Stimulated activated CD4-positive, alpha-beta T cell treated with anti-CD3 and anti-CD28 coated beads, Interleukin-15, amount 100 ng/mL, for 24 hours (primary cell): ENCODE results near the gene MARCKS.
"Not testable (repeated sequence)": the region's sequence is repeated elsewhere in the genome, so short reads cannot be mapped to it uniquely, and the experiment has no call there.

Experiments used
- DNase-seq: peaks from one replicate; pipeline ENCODE4 v3.0.0-alpha.2; 2020

The MARCKS gene

DNA sequence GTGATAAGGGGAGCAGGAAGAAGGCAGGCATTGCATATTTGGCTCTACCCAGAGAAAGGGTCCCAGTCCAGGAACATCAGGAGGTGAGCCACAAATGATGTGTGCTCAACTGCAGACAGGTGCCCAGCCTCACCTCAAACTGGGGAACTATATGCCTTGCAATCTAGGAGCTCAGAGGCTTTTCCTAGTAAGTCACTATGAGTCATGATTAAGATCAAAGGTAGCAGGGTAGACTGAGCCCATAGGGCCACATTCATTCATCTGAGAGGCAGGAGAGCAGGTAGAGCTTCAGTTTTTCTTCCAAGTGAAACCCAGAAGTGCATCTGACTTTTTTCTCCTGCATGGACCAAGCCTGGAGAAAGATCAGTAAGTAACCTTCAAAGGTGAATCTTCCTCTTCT, 31.3 kb downstream of the MARCKS start:
- DNase-seq = no peak

DNA sequence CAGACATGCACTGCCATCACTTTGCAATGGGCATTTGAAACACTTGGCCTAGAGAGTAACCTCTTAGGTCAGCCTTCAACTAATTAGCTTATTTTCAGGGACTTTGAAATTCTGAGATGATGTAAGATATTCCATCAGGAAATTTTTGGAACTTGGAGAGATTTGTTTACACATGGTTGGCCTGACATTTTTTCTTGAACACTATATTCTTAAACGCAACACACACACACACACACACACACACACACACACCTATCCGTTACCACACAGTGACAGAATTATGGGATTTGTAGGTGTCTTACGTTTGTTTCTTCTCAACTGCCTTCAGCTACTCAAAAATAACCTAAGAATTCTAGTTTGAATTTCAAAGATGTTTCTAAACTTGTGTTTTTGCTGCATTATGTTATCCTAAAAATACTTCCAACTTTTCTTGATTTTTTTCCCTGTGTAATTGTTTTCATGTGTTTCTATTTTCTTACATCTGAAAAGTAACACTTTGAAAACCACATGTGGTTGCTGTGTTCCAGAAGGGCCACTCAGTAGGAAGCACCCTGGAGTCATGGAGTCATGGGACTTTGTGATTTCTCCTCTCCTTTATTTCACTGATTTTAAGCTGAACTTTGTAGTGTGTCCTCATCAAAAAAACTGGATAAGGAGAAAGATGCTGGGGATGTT, 31.9 kb downstream of the MARCKS start:
- DNase-seq = no peak

DNA sequence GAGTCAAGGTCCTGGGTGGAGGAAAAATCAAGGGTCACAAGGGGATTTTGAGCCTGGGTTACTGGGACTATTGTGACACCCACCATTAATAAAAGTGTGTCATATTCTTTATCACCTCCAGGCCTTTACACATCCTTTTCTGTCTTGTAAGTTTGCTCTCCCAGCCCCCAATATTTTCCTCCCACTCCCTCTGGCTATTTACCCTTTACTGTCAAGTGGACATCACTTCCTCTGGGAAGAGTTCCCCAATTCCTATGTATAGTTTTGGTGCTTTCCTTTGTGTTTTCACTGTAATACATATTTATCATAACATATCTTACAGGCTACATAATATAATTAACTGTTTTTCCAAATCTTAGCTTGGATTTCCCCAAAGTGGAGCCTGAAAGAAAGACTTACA, 36.3 kb downstream of the MARCKS start:
- DNase-seq = no peak

DNA sequence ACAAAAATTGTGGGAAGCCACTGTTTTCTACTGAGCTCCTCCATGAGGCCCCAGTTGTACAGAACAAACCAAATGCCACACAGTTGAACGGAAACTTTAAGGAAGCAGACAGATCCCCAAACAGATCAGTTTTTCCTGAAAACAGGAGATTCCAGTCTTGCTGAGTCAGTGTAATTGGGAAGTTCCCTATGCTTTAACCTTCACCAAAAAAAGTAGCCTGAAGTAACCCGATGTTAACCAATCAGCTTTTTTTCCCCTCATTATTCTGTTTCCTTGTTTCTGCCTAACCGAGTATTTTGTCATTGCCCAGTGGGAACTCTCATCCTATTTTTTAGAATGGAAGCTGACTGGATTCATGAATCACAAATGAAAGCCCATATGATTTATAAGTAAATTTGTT, 36.7 kb downstream of the MARCKS start:
- no peak for DNase-seq

DNA sequence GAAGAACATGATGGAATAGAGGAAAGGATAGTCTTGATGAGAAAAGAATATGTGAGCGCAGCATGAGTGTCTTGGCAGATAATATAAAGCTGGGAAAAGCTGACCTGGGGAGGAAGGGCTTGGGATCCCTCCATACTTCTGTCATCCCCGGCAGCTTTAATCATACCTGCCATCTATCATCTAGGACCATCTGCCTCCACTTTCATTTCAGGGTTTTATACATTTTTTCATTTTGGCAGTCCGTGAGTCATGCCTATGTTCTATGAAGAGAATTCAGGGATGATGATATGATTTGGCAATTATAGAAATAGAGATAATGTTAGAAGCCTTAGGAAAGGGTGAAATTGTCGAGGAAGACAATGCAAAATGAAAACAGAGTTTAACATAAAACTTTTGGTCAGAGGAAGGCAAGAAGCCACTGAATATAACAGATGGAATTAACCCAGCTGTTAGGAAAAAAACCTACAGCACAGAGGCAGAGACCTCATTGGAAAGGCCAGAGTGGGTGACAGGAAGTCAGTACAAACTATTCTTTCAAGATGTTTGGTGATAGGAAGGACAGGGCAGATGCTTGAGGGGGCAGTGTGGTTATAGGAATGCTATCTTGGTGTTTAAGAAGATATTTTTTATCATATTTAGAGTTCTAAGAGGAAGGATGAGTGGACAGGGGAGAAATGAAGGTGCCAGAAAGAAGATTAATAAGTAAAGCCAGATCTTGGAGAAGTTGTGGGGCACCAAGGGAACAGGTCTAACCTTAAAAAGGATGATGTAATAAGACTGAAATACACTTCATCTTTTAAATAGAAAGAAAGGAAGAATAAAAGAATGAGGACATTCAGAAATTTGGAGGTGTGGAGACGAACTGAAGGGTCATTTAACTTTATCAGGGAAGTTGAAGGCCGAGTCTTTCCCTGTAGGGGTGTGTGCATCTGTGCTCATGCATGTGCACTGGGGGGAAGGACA, 37.8 kb downstream of the MARCKS start:
- no peak for DNase-seq

DNA sequence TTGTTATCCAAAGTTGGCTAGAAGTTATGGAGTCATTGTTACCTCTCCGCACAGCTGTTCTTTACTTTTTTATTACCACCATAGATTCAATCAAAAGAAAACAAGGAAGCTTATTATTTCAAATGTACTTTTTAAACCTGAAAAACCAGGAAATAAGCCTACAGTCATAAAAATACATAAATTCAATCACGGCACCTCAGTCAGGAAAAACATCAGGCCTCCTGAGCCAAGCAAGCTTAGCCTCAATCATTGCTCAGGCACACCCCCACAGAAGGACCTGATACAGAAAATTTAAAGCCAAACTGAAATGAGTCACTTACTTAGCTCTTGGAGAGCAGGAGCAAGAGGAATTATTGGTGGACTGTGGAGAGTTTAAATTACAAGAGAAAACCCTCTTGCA, 44.3 kb downstream of the MARCKS start:
- no peak for DNase-seq

DNA sequence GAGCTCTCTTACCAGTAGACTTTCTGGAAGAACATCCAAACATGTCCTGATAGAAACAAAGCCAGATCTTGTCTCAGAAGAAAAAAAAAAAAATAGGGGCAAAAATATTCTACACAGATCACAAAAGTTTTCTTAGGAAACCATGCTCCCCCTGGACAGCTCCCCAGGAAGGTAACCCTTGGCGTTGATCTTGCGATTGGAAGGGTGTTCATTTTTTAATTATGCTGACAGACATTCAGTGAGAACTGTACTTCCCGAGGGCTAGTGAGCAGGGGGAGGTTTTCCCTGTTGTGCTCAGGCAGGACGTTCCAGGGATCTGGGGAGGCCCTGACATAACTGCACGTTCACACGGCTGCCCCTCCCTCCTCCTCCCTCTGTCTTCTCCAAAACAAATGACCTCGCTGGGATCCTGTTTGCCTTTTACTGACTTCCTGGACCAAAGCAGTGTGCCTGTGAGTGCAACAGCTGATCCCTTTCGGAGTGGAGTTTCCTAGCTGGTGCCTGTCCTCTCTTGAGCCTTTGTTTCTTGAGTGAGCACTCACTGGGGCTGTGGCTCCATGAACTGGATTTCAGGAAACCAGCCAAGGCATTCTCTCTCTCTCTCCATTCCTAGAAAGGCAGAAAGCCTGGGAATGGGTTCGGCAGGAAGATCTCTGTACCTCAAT, 46.7 kb downstream of the MARCKS start:
- DNase-seq = no peak

DNA sequence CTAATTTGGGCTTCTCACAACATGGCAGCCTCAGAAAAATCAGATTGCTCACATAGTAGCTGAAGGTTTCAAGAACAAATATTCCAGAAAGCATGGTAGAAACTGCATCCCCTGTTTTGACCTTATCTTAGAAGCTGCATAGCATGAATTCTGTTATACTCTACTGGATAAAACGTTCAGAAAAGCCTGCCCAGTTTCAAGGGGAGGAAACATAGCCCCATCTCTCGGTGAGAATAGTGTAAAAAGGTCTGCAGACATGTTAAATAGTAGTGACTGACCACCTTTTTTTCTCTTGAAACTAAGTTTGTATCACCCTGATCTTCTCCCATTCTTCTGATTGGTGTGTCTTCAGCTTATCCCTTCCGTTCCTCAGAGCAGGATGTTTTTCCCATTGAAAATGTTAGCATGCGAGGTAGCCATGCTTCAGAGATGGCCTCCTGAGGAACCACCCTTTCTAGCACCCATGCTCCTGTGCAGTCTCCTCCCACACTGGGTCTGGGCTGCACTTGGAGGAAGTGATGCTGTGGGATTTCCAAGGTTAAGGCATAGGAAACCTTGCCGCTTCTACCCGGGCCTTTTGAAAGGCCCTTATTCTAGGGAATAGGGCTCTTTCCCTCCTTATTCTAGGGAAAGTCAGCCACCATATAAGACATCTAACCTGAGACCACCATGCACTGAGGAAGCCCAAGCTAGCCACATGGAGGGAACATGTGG, 50.1 kb downstream of the MARCKS start:
- DNase-seq = no peak

DNA sequence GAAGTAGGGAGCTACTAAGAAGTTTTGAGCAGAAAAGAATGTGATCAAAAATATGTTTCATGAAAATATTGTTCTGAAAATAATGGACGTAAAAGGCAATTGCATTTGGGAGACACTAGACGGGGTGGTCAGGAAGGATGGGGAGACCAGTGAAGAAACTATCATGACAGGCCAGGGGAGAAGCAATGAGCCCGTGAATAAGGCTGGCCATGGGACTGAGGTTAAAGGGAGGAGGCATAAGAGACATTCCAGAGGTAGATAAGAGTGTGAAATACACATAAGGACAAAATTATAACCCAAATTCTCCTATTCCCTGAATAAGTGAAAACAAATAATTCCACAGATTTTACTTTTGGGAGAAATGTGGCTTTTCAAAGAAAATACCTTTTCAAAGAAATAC, 51.7 kb downstream of the MARCKS start:
- DNase-seq = no peak

DNA sequence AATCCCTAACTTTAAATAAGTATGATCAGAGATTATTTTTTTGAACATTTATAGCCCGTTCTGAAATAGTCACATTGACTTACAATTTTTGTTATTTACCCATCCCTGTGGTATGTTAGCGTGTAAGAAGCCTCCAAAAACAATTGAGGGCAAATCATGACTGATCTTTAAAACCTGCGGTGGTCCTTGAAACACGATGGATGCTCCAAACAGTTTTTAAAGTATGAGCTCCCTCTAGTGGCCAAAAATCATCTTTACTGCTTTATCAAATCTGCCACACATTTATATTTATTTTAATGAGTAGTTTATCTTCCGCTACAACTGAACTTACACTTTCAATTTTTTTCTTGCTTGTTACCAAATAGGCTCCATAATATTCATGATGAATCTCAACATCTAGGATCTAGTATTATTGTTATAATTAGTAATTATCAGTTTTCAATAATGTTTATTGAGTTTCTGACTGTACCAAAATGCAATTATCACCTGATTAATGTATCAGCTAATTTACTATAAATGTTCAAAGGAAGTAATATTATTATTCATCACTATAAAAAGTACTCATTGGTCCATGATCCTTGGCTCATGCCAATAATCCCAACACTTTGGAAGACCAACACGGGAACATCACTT, 52.2 kb downstream of the MARCKS start:
- no peak for DNase-seq

DNA sequence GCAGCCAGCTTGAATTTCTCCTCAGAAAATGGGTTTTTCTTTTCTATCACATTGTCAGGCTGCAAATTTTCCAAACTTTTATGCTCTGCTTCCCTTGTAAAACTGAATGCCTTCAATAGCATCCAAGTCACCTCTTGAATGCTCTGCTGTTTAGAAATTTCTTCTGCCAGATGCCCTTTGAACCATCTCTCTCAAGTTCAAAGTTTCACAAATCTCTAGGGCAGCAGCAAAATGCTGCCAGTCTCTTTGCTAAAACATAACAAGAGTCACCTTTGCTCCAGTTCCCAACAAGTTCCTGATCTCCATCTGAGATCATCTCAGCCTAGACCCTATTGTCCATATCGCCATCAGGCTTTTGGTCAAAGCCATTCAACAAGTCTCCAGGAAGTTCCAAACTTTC, 53.1 kb downstream of the MARCKS start:
- not testable (repeated sequence) for DNase-seq
